ENCODE measurements around the gene COA5.

DNA sequence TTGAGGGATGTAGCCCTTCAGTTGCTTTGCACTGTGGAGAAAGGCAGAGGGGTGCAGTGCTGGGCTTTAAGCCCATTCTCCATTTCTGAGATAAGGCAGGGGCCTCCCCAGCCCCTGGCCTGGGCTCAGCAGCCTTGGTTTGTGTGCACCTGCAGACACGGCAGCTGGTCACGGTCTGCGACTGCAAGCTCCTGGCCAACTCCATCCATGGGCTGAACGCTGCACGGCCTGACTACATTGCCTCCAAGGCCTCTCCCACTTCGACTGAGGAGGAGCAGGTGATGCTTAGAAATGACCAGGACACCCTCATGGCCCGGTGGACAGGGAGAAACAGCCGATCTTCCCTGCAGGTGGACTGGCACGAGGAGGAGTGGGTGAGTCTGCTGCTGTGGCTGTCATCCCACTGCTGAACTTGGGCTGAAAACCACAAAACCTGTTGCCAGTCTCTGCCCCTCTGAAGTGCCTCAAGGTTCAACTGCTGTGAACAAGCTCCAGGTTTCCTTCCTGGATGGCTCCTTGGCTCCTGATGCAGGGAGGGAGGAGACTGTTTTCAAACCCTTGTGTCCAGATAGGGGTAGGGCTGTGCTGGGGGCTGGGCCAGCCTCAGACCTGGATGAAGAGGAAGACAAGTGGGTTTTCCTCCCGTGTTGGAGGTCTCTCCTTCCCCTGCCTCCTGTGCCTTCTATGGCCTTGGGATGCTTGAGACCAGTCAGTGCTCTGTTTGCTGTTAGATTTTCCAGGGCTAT lies 54.0 kb downstream of the COA5 start:
- TF ChIP-seq POLR2A (IDR thresholded peaks at IDR 0.05) = no peak
- TF ChIP-seq, protein P1, sequence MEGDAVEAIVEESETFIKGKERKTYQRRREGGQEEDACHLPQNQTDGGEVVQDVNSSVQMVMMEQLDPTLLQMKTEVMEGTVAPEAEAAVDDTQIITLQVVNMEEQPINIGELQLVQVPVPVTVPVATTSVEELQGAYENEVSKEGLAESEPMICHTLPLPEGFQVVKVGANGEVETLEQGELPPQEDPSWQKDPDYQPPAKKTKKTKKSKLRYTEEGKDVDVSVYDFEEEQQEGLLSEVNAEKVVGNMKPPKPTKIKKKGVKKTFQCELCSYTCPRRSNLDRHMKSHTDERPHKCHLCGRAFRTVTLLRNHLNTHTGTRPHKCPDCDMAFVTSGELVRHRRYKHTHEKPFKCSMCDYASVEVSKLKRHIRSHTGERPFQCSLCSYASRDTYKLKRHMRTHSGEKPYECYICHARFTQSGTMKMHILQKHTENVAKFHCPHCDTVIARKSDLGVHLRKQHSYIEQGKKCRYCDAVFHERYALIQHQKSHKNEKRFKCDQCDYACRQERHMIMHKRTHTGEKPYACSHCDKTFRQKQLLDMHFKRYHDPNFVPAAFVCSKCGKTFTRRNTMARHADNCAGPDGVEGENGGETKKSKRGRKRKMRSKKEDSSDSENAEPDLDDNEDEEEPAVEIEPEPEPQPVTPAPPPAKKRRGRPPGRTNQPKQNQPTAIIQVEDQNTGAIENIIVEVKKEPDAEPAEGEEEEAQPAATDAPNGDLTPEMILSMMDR (IDR thresholded peaks at IDR 0.05) = no peak
